Measurements from ENCODE around the gene MYO10.

MYO10 gene

GRCh38 chr5:16809010-16809394, 127.1 kb downstream of the MYO10 start:
- no peak for DNase-seq

GRCh38 chr5:16808021-16808420, 128.1 kb downstream of the MYO10 start:
- no peak for DNase-seq

- no peak for DNase-seq
These were observed 128.6 kb downstream of the MYO10 start for GRCh38 chr5:16807547-16807864.

GRCh38 chr5:16806711-16807546, 129.2 kb downstream of the MYO10 start:
- no peak for DNase-seq

- DNase-seq = no peak
These were observed 130.6 kb downstream of the MYO10 start for GRCh38 chr5:16805486-16805885.

GRCh38 chr5:16803831-16804230, 132.3 kb downstream of the MYO10 start:
- no peak for DNase-seq

- no peak for DNase-seq
These were observed 135.6 kb downstream of the MYO10 start for GRCh38 chr5:16800477-16800876.

GRCh38 chr5:16799796-16800195, 136.3 kb downstream of the MYO10 start:
- DNase-seq = no peak

- no peak for DNase-seq
These were observed 138.1 kb downstream of the MYO10 start for GRCh38 chr5:16797951-16798350.

- DNase-seq = no peak
These were observed 141.7 kb downstream of the MYO10 start for GRCh38 chr5:16794269-16794913.

GRCh38 chr5:16792598-16793275, 143.4 kb downstream of the MYO10 start:
- DNase-seq = no peak

GRCh38 chr5:16791904-16792597, 144.0 kb downstream of the MYO10 start:
- no peak for DNase-seq

- DNase-seq = peak; percentile 46 to 63
These were observed 144.9 kb downstream of the MYO10 start for GRCh38 chr5:16791036-16791705.

- no peak for DNase-seq
These were observed 147.1 kb downstream of the MYO10 start for GRCh38 chr5:16788957-16789356.

GRCh38 chr5:16787278-16787677, 148.8 kb downstream of the MYO10 start:
- no peak for DNase-seq

- no peak for DNase-seq
These were observed 151.0 kb downstream of the MYO10 start for GRCh38 chr5:16784843-16785791.

GRCh38 chr5:16784088-16784487, 152.0 kb downstream of the MYO10 start:
- DNase-seq = no peak

GRCh38 chr5:16781828-16782626, 154.1 kb downstream of the MYO10 start:
- DNase-seq = no peak

GRCh38 chr5:16780325-16780724, 155.8 kb downstream of the MYO10 start:
- no peak for DNase-seq

- no peak for DNase-seq
These were observed 158.7 kb downstream of the MYO10 start for GRCh38 chr5:16777432-16777831.

All from SHP77 (cell line).